Activated naive CD8-positive, alpha-beta T cell treated with anti-CD3 and anti-CD28 coated beads for 36 hours (primary cell): ENCODE results near the gene LAPTM5. TPM values are rescaled to one million over a fixed set of nuclear protein-coding genes. Genes with fewer than 3 reads are reported as not detected.

Experiments
- DNase-seq: peaks from one replicate; pipeline ENCODE4 v3.0.0; 2021
- H3K27ac Mint-ChIP-seq: one replicate; pipeline ENCODE4 v1.8.0; 2022; ENCODE audit warnings: mild to moderate bottlenecking, moderate library complexity, mixed read lengths
- H3K27me3 Mint-ChIP-seq: one replicate; pipeline ENCODE4 v1.8.0; 2022; ENCODE audit warnings: mild to moderate bottlenecking, mixed read lengths
- H3K36me3 Mint-ChIP-seq: one replicate; pipeline ENCODE4 v1.8.0; 2021; ENCODE audit warnings: mild to moderate bottlenecking, mixed read lengths
- H3K4me1 Mint-ChIP-seq: one replicate; pipeline ENCODE4 v1.8.0; 2021; ENCODE audit warnings: mixed read lengths
- H3K4me3 Mint-ChIP-seq: one replicate; pipeline ENCODE4 v1.8.0; 2022; ENCODE audit warnings: mild to moderate bottlenecking, moderate library complexity, mixed read lengths
- H3K9me3 Mint-ChIP-seq: one replicate; pipeline ENCODE4 v1.8.0; 2022; ENCODE audit warnings: mixed read lengths
- total RNA-seq, 2 experiments: library from RNA; stranded (reverse); gene quantifications; one replicate each; pipeline ENCODE4 v1.2.3, GENCODE V29; 2021

LAPTM5 gene
- total RNA-seq, 2 experiments from 2014 or later = 232 to 233 TPM

DNA sequence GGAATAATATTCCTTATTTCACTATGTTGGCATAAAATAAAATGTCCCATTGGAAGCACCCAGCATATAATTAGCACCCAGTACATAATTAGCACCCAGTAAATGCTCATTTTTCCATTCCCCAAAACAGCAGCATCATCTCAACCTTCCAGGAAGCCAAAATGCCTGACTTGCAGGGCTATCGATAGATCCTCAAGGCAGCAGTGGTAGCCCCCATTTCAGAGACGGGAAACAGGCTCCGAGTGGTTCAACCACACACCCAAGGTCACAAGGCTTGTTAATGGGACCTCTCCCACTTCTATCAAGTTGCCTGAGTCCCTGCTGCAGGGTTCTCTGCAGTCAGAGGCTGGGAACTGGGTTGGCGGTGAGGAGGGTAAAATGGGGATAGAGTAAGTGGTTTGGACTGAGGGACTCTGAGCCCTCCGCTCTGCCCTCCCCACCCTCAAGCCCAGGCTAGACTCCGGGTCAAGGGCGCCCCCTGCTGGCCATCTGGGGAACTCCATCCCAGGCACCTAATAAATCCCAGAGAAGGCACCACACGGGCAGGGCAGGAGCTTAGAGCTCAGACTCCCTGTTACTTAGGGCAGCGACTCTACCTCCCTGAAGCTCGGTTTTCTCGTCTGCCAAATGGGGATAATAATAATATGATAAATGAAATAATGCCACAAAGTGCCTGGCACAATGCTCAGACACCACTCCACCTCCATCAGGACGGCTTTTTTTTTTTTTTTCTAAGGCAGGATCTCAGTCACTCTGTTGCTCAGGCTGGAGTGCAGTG, 21.9 kb upstream of the LAPTM5 start:
- Mint-ChIP-seq H3K36me3 (no peaks in the 10 kb centered on the region), H3K4me1 (peaks cover 22% of the 10 kb centered on the region), H3K9me3 (no peaks in the 10 kb centered on the region), H3K27ac (no peak overlapping the region), H3K4me3 (no peak overlapping the region), H3K27me3 (no peaks in the 10 kb centered on the region)
- peak; percentile 89 for DNase-seq

DNA sequence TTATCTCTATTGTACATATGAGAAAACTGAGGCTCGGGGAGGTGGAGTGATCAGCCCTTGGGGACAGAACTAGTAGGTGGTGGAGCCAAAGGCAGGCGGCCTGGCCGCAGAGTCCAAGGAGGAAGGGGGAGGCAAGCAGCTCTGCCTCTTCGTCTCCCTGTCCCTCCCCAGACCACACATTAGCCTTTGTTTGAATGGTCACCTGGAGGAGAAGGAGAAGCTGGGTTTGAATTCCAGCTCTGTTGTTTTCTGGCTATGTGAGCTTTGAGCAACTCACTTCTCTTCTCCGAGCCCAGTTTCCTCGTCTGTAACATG, 21.4 kb upstream of the LAPTM5 start:
- Mint-ChIP-seq H3K4me1 (peaks cover 22% of the 10 kb centered on the region), H3K4me3 (no peak overlapping the region), H3K27me3 (no peaks in the 10 kb centered on the region), H3K9me3 (no peaks in the 10 kb centered on the region), H3K27ac (no peak overlapping the region), H3K36me3 (no peaks in the 10 kb centered on the region)
- DNase-seq = no peak

DNA sequence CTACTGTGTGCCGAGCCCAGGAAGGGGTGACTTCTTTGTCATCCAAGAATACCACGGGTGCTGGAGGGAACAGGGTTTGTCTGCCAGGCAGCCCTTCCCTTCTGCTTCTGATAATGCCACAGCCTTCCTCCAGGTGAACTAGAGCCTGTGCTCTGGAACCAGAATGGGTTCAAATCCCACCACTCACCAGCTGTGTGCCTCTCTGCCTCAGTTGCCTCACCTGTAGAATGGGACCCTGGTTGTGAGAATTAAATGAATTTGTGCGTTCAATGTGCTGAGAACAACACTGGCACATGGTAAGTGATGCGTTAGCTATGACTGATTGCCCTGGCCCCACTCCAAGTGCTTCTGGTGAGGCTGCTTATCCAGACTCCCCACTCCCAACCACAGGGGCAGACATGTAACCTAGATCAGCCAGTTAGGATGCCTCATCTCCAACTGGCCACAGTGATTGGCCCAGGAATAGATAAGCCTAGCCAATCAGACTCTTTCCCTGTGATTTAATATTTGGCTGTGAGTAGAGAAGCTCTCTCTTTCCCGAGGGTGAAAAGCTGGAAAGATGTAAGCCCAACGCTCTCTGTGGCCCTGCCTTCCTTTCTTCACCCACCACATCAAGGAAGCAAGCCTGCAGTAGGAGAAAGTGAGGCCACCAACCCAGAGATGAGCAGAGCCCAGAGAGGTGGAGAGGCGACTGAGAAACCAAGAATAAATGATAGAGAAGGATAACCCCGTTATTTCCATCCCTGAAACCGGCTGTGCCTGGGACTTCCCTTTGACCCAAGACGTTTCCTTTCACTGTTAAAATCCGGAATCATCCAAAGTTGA, 20.8 kb upstream of the LAPTM5 start:
- Mint-ChIP-seq H3K9me3 (no peaks in the 10 kb centered on the region), H3K4me3 (no peak overlapping the region), H3K27me3 (no peaks in the 10 kb centered on the region), H3K27ac (no peak overlapping the region), H3K36me3 (no peaks in the 10 kb centered on the region), H3K4me1 (peaks cover 22% of the 10 kb centered on the region)
- DNase-seq = no peak

DNA sequence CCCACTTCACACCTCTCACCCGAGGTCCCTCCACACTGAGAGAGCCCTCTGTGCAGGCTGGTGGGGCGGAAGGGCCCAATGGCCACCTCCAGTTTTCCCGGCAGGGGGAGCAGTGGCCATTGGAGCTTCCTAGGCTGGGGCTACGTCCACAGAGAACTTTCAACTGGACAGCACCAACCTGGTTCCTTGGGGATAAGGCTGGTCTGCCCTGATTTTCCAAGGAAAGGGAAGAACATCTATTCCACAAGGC, 20.3 kb upstream of the LAPTM5 start:
- H3K9me3 Mint-ChIP-seq = no peaks in the 10 kb centered on the region
- H3K36me3 Mint-ChIP-seq = no peaks in the 10 kb centered on the region
- no peak overlapping the region for H3K4me3 Mint-ChIP-seq
- DNase-seq = no peak
- H3K27me3 Mint-ChIP-seq = no peaks in the 10 kb centered on the region
- no peak overlapping the region for H3K27ac Mint-ChIP-seq
- H3K4me1 Mint-ChIP-seq = peaks cover 22% of the 10 kb centered on the region

DNA sequence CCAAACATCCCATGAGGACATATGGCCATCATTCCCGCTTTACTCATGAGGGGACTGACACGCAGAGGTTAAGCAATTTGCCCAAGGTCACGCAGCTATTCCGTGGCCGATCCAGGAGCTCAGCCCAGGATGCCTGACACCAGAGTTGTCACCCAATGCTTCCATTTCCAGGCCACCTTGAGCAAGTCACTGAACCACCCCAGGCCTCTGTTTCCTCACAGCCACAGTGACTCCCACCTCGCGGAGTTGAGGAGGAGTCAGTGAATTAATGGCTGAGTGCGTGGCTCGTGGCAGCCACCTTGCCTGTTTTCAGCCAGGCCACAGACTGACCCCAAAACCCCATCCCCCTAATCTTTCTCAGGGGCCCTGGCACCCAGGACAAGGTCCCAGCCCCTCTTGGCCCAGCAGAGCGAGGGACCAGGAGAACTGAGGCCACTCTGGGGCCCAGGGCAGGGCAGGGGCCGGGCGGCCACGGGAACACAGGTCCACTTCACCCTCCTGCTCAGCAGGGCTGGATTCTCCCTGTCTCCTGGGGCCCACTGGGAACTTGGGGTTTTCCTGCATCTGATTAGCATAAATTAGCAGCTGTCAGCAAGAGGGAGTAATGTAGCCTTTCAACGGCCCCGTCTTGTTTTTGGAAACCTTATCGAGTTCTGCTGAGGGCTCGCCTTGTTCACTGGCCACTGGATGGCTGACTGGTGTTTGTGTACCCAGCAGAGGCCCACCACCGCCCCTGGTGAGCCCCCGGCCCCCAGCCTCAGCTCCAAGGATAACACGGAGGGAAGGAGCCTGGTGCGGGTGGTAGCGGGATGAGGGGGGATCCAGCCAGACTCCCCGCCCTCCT, 19.7 kb upstream of the LAPTM5 start:
- H3K4me1 Mint-ChIP-seq = peaks cover 17% of the 10 kb centered on the region
- no peaks in the 10 kb centered on the region for H3K9me3 Mint-ChIP-seq
- H3K27me3 Mint-ChIP-seq = no peaks in the 10 kb centered on the region
- H3K27ac Mint-ChIP-seq = peak overlapping the region; percentile 38
- no peak overlapping the region for H3K4me3 Mint-ChIP-seq
- H3K36me3 Mint-ChIP-seq = no peaks in the 10 kb centered on the region
- no peak for DNase-seq

DNA sequence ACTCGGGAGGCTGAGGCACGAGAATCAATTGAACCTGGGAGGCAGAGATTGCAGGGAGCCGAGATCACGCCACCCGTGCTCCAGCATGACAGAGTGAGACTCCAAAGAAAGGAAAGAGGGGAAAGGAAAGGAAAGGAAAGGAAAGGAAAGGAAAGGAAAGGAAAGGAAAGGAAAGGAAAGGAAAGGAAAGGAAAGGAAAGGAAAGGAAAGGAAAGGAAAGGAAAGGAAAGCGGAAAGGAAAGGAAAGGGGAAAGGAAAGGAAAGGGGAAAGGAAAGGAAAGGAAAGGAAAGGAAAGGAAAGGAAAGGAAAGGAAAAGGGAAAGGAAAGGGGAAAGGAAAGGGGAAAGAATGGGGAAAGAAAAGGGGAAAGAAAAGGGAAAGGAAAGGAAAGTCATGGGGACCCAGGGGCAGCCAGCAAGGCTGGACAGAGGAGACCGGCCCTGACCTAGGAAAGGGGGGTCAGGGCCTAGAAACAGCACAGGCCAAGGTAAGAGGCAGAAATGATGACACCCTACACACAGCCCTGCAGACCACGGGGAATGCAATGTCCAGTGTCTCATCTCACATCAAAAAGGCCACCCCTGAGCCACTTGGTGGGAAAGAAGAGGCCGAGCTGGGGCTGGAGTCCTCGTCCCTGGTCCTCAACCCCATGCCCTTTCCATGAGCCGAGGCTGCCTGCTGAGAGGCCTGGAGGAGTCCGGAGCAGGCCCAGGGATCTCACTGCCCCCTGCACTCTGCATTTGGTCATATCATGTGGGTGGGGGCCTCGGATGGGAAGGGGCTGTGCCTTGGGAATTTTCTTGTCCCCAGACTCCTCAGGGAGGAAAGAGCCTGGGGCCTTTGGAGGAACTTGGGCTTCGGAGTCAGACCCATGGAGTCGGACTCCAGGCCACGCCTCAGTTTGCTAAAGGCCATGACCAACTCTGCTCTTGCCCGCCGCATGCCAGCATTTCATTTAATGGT, 18.8 kb upstream of the LAPTM5 start:
- Mint-ChIP-seq H3K4me1 (peaks cover 17% of the 10 kb centered on the region), H3K27me3 (no peaks in the 10 kb centered on the region), H3K9me3 (no peaks in the 10 kb centered on the region), H3K27ac (no peak overlapping the region), H3K36me3 (no peaks in the 10 kb centered on the region), H3K4me3 (no peak overlapping the region)
- DNase-seq = no peak

DNA sequence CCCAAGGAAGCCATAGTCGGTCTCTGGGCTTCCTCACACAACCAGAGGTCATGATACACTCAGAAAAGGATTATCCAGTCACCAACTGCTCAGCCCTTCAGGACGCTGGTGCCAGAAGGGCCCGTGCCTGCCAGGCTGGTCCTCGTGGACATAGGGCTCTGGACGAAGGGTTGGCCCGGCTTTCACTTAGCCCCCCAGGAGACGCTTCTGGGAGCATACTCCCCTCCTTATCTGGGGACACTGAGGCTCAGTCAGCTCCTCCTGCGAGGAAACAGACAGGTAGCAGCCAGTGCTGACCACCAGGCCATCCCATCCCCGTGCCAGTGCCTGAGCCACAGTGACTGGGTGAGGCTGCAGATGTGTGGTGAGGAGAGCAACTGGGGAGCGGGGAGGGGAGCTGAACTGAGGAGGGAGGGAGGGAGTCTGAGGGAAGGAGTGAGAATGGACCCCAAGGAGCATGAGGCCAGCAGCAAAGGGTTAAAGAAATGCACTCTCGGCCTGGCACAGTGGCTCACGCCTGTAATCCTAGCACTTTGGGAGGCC, 17.9 kb upstream of the LAPTM5 start:
- Mint-ChIP-seq H3K36me3 (no peaks in the 10 kb centered on the region), H3K4me3 (no peak overlapping the region), H3K9me3 (no peaks in the 10 kb centered on the region), H3K27me3 (no peaks in the 10 kb centered on the region), H3K4me1 (peaks cover 17% of the 10 kb centered on the region), H3K27ac (no peak overlapping the region)
- no peak for DNase-seq

DNA sequence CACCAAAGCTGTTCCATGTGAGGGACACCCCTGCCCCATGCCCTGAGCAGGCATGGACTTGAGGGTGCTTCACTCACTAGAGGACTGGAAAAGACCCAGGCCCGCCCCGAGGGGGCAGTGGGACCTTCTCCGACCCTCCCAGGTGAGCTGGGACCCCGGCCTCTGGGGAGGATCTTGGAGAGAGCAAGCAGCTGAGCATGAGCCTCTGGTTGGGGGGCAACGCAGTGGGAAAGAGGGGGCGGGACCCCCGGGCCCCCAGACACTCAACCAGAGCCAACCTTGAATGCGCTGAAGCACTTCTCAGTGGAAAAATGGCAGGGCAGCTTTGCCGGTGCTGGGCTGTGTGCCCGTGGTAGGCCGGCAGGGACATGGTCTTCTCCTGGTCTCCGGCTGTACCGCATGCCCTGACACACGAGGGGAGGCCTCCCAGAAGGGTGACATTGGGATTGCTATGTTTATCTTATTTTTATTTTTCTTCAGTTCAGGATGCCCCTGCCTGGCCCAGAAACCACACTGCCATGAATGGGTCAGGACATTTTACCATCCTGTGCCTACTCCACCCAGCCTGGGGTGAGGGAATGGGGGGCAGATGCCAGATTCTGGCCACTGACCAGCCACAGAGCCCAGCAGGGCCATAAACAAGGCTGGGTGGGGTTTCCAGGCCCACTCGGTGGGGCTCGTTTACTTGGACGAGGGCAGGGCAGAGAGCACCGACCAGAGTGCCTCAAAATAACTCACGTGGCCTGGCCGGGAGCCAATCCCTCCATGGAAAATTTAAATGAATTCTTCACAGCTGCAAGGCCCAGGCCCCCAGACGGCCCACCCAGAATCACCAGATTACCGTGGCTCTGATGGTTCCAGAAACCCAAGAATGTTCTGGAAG, 17.2 kb upstream of the LAPTM5 start:
- no peaks in the 10 kb centered on the region for H3K36me3 Mint-ChIP-seq

DNA sequence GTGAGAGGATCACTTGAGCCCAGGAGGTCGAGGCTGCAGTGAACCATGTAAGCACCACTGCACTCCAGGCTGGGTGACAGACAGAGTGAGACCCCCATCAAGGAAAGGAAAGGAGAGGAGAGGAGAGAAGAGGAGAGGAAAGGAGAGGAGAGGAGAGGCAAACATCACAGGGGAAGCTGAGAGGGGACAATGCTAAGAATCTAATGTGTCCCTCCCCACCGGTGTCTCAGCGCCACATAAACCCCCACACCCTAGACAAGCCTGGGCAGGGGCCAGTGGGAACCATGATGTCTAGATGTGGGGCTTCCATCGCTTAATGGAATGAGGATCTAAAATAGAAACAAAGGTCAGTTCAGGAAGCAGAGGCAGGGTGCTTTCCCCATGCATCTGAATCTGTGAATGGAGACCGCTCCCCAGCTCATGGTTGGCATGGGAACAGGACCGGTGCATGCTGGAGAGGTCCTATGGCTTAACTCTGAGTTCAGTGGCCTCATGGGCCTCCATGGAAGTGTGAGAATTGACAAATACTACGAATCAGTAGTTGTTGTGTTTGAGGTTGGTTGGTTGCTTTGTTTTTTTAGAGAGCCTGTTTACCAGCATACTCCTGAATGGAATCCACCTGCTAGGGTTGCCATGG, 16.3 kb upstream of the LAPTM5 start:
- peaks cover 9% of the 10 kb centered on the region for H3K4me1 Mint-ChIP-seq
- no peak for DNase-seq
- H3K9me3 Mint-ChIP-seq = no peaks in the 10 kb centered on the region
- H3K27ac Mint-ChIP-seq = no peak overlapping the region
- H3K36me3 Mint-ChIP-seq = no peaks in the 10 kb centered on the region
- no peak overlapping the region for H3K4me3 Mint-ChIP-seq
- H3K27me3 Mint-ChIP-seq = no peaks in the 10 kb centered on the region

More for the DNA sequence above, 17.2 kb upstream of the LAPTM5 start:
- no peaks in the 10 kb centered on the region for H3K27me3 Mint-ChIP-seq
- no peak overlapping the region for H3K4me3 Mint-ChIP-seq
- peaks cover 16% of the 10 kb centered on the region for H3K4me1 Mint-ChIP-seq
- no peak overlapping the region for H3K27ac Mint-ChIP-seq
- H3K9me3 Mint-ChIP-seq = no peaks in the 10 kb centered on the region
- DNase-seq = no peak

DNA sequence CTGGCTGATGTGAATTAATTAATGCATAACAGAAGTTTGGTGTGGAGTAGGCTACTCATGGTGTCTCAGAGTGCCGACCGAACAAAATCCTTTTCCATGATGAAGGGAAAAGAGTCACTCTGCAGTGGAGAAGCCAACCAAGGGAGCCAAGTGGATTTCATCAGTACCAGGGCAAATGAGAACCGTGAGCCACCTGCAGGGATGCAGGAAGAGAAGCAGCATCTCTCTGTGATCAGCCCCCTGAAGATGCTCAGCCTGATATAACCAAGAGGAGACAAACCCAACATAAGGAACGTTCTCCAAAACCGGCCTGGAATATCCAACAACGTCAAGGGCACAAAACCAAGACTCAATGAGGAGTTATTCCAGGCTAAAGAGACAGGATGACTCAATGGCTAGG, 13.4 kb upstream of the LAPTM5 start:
- no peak overlapping the region for H3K27ac Mint-ChIP-seq
- no peaks in the 10 kb centered on the region for H3K9me3 Mint-ChIP-seq

DNA sequence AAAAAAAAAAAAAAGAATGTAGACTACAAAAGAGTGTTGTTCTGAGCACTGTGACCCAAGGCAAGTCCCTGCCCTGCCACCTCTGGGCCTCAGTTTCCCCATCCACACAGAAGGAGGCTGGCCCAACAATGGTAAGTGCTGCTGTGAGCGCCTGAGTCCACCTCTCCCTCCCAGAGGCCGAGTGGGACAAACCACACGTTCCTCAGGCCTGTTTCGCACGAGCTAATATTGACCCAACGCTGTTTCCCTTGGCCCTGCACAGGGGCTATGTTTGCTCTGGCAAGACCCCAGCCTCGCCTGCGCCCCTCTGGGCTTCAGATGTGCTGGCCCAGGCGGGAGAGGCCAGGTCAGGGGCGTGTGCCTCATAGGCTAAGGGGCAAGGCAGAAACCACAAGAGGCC, 12.6 kb upstream of the LAPTM5 start:
- Mint-ChIP-seq H3K36me3 (no peaks in the 10 kb centered on the region), H3K9me3 (no peaks in the 10 kb centered on the region), H3K4me3 (no peak overlapping the region), H3K4me1 (peaks cover 28% of the 10 kb centered on the region), H3K27me3 (no peaks in the 10 kb centered on the region), H3K27ac (no peak overlapping the region)
- DNase-seq = no peak

More for the DNA sequence above, 13.4 kb upstream of the LAPTM5 start:
- no peaks in the 10 kb centered on the region for H3K27me3 Mint-ChIP-seq
- peaks cover 20% of the 10 kb centered on the region for H3K4me1 Mint-ChIP-seq
- no peak overlapping the region for H3K4me3 Mint-ChIP-seq
- DNase-seq = no peak
- H3K36me3 Mint-ChIP-seq = no peaks in the 10 kb centered on the region

DNA sequence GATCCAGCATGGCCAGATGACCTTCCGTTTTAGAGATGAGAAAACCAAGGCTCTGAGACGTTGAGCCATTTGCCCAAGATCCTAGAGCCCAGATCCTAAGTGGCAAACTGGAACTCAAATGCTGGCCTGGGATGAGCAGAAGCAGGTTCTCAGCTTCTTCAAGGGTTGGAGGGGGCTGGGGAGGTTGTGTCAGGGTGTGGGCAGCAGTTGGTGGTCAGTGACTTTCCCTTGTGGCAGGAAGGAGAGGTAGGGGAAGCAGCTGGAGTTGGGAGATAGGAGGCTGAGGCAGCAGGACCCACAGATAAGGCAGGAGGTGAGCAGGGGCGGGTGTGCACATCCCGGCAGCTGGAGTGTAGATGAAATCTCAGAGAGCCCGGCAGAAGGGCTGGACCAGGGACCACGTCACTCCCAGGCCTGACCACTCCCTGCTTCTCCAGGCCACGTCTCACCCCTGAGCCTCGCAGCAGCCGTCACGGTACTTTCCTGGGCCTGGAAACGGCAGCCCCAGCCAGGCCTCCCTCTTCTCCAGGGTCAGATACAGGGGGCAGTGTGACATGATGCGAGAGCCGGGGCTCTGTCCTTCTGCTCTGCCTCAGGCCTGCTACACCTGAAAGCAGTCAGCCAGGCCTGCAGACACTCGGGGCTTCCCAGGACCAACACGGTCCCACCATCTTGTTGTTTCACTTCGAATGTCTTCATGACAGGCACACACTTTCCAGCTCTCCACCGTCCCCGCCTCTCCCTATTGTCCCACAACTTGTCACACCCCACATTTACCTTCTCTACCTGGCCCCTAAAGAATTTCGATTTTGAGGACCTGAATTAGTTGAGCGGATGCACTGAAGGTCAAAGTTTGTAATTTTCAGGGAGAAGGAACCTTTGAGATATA, 11.5 kb upstream of the LAPTM5 start:
- no peak for DNase-seq
- H3K27me3 Mint-ChIP-seq = no peaks in the 10 kb centered on the region
- peaks cover 36% of the 10 kb centered on the region for H3K4me1 Mint-ChIP-seq
- no peaks in the 10 kb centered on the region for H3K9me3 Mint-ChIP-seq
- no peak overlapping the region for H3K27ac Mint-ChIP-seq
- H3K4me3 Mint-ChIP-seq = no peak overlapping the region
- H3K36me3 Mint-ChIP-seq = no peaks in the 10 kb centered on the region
